GM13976 (cell line): ENCODE measurements around the gene ADGRL2.
"Not testable (repeated sequence)": the region's sequence is repeated elsewhere in the genome, so short reads cannot be mapped to it uniquely, and the experiment has no call there.

Experiments
- DNase-seq: peaks from one replicate; pipeline ENCODE4 v3.0.0; 2012; ENCODE audit warnings: low spot score
- CTCF ChIP-seq: IDR thresholded peaks from 2 replicates; pipeline ENCODE4 v1.5.1; 2012; ENCODE audit warnings: borderline replicate concordance, mild to moderate bottlenecking; ENCODE audit not compliant: insufficient read depth; ENCODE audit errors: extremely low read depth, missing control alignments, control extremely low read depth
- in situ Hi-C: fragments of 300-500 bp; cut with MboI; formaldehyde crosslinking; loops from one replicate; pipeline ENCODE4 v1.12.0; 2022; ENCODE audit warnings: low sequenced_read_pairs, mixed read lengths, inconsistent platforms; ENCODE audit not compliant: unreplicated experiment

Gene ADGRL2

DNA sequence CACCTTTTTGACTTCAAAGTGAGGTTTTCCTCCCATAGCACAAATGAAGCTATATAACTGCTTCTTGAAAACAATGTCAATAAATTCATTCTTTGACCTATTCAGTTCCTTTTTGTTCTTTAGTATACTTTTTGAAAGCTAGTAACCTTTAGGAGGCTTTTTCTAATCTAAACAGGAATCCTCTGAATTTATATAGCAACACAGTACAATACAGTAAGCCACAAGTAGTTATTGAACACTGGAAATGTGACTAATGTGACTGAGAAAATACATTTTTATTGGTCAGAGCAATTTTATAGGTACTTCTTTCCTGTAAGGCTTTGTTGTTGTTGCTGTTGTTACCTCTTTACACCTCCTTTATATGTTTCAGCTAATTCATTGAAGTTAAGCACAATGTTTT is 49.8 kb downstream of the ADGRL2 start:
- no peak for TF ChIP-seq CTCF
- in situ Hi-C loops: no loop called here
- no peak for DNase-seq

DNA sequence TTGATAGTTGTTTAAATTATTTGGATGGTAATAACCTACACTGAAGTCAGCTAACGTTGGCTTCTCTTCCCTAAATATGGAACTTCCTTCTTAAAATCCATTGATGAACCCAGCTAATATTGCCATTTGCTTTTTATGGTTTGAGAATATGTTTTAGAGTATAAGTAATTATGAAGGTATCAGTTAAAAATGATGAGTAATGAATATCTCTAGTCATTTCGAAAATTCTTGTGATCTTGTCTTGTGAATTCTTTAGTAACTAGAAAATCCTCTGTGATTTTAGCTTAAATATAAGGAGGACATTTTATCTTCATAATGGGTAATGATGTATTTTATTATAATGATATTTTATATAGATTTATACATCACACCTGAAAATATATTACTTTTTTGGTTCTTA is 50.5 kb downstream of the ADGRL2 start:
- no peak for TF ChIP-seq CTCF
- in situ Hi-C loops: no loop called here
- DNase-seq: no peak

DNA sequence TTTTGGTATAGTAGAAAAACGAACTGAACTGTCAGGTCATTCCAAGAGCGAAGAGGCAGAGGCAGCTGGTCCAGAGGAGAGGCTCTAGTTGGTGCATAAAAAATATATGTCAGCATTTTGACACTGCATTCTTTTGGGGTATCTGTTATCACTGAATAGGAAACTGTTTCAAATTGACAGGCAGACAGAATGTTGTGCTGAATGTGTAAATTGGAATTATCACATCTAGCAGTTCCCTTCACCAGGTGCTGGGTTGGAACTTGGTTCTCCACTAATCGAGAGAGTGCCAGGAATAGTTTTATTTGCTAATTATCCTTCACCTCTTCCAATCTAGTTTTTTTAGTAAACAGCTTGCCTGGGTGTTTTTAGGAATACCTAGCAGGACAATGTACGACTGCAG is 52.2 kb downstream of the ADGRL2 start:
- no peak for DNase-seq
- TF ChIP-seq CTCF: no peak

GRCh38 chr1:81867235-81867634 is 66.5 kb downstream of the ADGRL2 start:
- no peak for DNase-seq
- in situ Hi-C loops: no loop called here
- TF ChIP-seq CTCF: no peak

More for the DNA sequence above, 52.2 kb downstream of the ADGRL2 start:
- in situ Hi-C loops: no loop called here

DNA sequence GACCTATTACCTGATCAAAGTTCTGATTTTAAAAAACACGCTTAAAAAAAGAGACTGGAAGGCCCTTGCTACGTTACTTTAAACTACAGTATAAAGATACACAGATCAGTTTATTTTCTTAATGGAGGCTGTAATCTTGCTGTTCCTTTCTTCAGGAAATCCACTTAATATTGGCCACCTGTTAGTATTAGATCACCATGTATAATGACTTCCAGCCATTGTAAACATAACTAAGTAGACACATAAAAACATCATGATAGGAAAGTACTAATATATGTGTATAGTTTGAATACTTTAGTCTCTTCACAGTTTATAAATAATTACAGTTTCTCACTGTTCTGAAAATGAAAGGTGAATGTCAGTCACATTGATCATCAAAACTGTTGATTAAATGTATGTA is 68.6 kb downstream of the ADGRL2 start:
- DNase-seq: no peak
- no peak for TF ChIP-seq CTCF
- in situ Hi-C loops: no loop called here

DNA sequence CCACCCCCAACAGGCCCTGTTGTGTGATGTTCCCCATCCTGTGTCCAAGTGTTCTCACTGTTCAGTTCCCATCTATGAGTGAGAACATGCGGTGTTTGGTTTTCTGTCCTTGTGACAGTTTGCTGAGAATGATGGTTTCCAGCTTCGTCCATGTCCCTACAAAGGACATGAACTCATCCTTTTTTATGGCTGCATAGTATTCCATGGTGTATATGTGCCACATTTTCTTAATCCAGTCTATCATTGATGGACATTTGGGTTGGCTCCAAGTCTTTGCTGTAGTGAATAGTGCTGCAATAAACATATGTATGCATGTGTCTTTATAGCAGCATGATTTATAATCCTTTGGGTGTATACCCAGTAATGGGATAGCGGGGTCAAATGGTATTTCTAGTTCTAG is 70.4 kb downstream of the ADGRL2 start:
- DNase-seq, in situ Hi-C loops: not testable (repeated sequence)

GRCh38 chr1:81873946-81874345 is 73.2 kb downstream of the ADGRL2 start:
- TF ChIP-seq CTCF: no peak
- in situ Hi-C loops: no loop called here
- DNase-seq: no peak
